ENCODE measurements around the gene TRPV2.

Gene TRPV2

DNA sequence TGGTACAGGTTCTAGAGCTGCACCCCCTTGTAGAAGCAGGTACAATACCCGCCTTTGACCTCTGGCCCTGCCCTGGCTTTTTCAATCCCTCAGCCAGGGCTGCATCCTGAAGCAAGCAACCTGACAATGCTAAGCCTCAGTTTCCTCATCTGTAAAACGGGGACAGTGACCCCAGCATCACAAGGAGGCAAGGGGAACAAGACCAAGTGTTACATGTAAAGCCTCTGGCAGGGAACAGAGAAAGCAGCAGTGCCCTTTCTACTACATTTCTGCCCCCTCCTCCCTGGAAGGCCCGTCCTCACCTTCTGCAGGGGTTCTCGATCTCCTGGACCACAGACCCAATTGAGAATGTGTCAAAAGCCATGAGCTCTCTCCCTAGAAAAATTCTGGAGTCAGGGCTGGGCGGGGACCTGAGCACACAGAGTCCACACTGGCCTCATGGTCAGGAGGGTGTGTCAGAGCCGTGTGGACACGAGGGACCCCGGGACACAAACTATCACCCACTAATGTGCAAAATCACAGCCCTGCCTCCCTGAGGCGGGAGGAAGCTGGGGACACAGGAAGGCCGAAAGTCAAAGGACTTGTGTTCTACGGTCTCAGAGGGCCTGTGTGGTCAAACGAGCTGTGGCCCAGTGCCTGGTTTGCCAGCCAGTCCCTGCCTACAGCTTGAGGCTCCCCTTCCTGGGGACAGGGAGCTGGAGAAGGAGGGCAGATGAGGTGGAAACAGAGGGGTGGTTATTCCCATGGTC, 49.1 kb downstream of the TRPV2 start:
- TF ChIP-seq TAF1 (IDR thresholded peaks at IDR 0.05; ENCODE audit: borderline replicate concordance, low read depth, low read length) (no peak), POLR2AphosphoS5 (IDR thresholded peaks at IDR 0.05; ENCODE audit: low read depth, low read length) (no peak), POLR2A (IDR thresholded peaks at IDR 0.05; ENCODE audit: low read depth, low read length) (no peak)
- DNase-seq (ENCODE audit: insufficient read length) (no peak), FAIRE-seq (no peak)

GRCh38 chr17:16465052-16465312, 49.6 kb downstream of the TRPV2 start:
- no peak for DNase-seq (ENCODE audit: insufficient read length)
- FAIRE-seq = no peak
- TF ChIP-seq POLR2AphosphoS5 (IDR thresholded peaks at IDR 0.05; ENCODE audit: low read depth, low read length) = no peak
- no peak for TF ChIP-seq POLR2A (IDR thresholded peaks at IDR 0.05; ENCODE audit: low read depth, low read length)
- no peak for TF ChIP-seq TAF1 (IDR thresholded peaks at IDR 0.05; ENCODE audit: borderline replicate concordance, low read depth, low read length)

DNA sequence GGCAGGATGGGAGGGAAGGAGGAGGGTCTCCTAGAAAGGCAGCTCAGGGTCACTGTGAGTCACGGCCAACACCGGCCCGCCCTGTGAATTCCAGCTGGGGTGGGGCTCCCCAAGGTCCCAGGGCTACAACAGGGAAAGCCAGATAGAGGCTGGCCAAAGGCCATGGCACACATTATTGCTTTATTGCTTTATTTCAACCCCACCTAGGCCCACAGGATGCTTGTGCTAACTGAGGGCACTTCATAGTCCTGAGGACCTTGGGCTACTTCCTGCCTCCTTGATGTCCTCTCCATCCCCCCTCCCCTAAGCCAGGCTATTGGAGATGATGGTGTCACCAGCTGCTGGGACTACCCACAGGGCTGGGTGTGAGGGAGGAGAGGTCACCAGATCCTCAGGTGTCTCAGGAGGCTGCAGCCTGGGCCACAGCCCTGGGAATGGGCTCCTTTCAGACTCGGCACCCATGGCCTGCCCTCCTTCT, 50.5 kb downstream of the TRPV2 start:
- TF ChIP-seq POLR2A (IDR thresholded peaks at IDR 0.05; ENCODE audit: low read depth, low read length) = no peak
- no peak for TF ChIP-seq TAF1 (IDR thresholded peaks at IDR 0.05; ENCODE audit: borderline replicate concordance, low read depth, low read length)
- TF ChIP-seq POLR2AphosphoS5 (IDR thresholded peaks at IDR 0.05; ENCODE audit: low read depth, low read length) = no peak
- FAIRE-seq (no peak), DNase-seq (ENCODE audit: insufficient read length) (no peak)

DNA sequence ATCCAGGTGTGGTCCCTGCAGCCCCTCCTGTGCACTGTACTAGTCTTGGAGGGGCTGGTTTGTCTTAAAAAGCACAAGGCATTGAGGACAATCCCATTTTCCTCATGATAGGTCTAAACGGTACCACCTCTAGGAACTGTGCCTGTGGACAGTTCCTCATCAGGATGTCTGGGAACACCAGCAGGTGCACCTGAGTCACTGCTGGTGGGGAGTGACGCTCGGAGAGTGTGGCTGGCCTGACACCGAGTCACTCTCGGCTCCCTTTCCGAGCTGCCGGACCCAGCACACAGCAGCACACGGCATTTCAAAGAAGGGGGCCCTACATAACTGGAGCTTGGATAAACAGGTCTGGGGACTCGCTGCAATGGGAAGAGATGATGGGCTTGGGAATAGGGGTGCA, 51.0 kb downstream of the TRPV2 start:
- DNase-seq (ENCODE audit: insufficient read length) (no peak), FAIRE-seq (no peak)
- TF ChIP-seq TAF1 (IDR thresholded peaks at IDR 0.05; ENCODE audit: borderline replicate concordance, low read depth, low read length) (no peak), POLR2A (IDR thresholded peaks at IDR 0.05; ENCODE audit: low read depth, low read length) (no peak), POLR2AphosphoS5 (IDR thresholded peaks at IDR 0.05; ENCODE audit: low read depth, low read length) (no peak)

DNA sequence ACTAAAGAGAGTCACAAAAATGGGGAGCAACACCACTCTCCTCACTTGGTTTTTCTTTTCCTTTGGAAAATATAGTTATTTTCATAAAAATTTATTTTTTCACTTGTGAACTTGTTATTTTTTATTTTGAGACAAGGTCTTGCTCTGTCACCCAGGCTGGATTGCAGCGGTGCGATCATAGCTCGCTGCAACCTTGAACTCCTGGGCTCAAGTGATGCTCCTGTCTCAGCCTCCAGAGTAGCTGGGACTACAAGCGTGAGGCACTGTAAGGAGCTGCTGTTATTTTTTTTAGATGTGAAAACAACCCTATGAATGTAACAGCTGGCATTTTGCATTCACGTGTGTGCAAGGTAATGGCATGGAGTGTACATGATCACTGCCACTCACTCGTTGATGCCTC, 51.7 kb downstream of the TRPV2 start:
- no peak for FAIRE-seq

GRCh38 chr17:16467886-16468285, 52.5 kb downstream of the TRPV2 start:
- no peak for TF ChIP-seq POLR2A (IDR thresholded peaks at IDR 0.05; ENCODE audit: low read depth, low read length)
- TF ChIP-seq POLR2AphosphoS5 (IDR thresholded peaks at IDR 0.05; ENCODE audit: low read depth, low read length) = no peak
- TF ChIP-seq TAF1 (IDR thresholded peaks at IDR 0.05; ENCODE audit: borderline replicate concordance, low read depth, low read length) = no peak
- FAIRE-seq = no peak
- no peak for DNase-seq (ENCODE audit: insufficient read length)

More for the DNA sequence above, 51.7 kb downstream of the TRPV2 start:
- no peak for TF ChIP-seq POLR2AphosphoS5 (IDR thresholded peaks at IDR 0.05; ENCODE audit: low read depth, low read length)
- no peak for DNase-seq (ENCODE audit: insufficient read length)

DNA sequence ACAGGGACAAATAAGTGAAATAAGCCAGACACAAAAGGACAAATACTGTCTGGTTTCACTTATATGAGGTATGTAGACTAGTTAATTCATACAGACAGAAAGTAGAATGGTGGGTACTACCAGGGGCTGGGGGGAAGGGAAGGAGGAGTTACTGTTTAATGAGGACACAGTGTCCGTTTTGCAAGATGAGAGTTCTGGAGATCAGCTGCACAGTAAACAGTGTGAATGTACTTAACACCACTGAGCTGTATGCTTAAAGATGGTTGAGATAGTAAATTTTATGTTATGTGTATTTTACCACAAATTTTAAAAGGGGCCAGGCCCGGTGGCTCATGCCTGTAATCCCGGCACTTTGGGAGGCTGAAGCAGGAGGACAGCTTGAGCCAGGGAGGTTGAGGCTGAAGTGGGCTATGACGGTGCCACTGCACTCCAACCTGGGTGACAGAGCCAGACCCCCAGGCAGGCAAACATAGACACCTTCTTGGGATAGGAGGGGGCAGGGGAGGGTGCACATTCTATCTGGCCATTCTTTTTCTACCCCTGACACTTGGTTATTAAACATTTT, 53.1 kb downstream of the TRPV2 start:
- TF ChIP-seq TAF1 (IDR thresholded peaks at IDR 0.05; ENCODE audit: borderline replicate concordance, low read depth, low read length) = no peak
- TF ChIP-seq POLR2A (IDR thresholded peaks at IDR 0.05; ENCODE audit: low read depth, low read length) = no peak
- TF ChIP-seq POLR2AphosphoS5 (IDR thresholded peaks at IDR 0.05; ENCODE audit: low read depth, low read length) = no peak
- FAIRE-seq (no peak), DNase-seq (ENCODE audit: insufficient read length) (no peak)

DNA sequence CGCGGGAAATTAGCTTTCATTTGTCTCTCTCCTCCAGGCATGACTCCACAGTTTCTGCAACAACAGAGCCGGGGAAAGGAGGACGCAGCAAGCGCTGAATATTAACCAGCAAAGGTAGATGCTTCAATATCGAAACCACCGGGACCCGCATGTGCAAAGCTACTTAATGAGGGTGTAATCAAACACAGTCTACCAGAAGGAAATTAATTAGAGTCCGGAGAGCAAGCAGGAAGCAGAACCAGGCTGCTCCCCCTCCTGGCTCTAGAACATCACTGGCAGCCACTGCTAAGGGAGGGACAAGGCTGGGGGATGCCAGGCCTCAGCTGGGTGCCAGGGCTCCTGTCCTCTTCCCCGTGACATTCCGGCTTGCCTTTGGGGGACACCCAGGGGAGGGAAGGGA, 54.9 kb downstream of the TRPV2 start:
- no peak for FAIRE-seq
- TF ChIP-seq POLR2AphosphoS5 (IDR thresholded peaks at IDR 0.05; ENCODE audit: low read depth, low read length) (no peak), TAF1 (IDR thresholded peaks at IDR 0.05; ENCODE audit: borderline replicate concordance, low read depth, low read length) (no peak), POLR2A (IDR thresholded peaks at IDR 0.05; ENCODE audit: low read depth, low read length) (no peak)
- DNase-seq (ENCODE audit: insufficient read length) = no peak

DNA sequence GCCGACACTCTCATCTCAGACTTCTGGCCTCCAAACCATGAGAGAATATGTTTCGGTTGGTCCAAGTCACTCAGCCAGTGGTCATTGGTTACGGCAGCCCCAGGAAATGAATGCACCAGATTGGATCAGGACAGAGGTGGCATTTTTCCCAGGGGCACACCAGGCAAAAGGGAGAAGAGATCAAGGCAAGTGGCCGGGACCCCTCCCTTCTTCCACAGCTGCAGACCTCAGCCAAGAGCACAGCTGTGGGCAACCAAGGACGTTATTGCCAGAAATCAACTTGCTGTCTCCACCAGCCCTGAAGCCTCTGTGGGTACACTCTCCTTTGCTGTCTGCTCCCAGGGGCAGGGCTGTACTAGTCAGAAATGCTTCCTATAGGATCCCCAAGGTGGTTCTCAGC, 55.9 kb downstream of the TRPV2 start:
- no peak for DNase-seq (ENCODE audit: insufficient read length)
- FAIRE-seq = no peak
- no peak for TF ChIP-seq POLR2AphosphoS5 (IDR thresholded peaks at IDR 0.05; ENCODE audit: low read depth, low read length)
- no peak for TF ChIP-seq POLR2A (IDR thresholded peaks at IDR 0.05; ENCODE audit: low read depth, low read length)
- TF ChIP-seq TAF1 (IDR thresholded peaks at IDR 0.05; ENCODE audit: borderline replicate concordance, low read depth, low read length) = no peak

DNA sequence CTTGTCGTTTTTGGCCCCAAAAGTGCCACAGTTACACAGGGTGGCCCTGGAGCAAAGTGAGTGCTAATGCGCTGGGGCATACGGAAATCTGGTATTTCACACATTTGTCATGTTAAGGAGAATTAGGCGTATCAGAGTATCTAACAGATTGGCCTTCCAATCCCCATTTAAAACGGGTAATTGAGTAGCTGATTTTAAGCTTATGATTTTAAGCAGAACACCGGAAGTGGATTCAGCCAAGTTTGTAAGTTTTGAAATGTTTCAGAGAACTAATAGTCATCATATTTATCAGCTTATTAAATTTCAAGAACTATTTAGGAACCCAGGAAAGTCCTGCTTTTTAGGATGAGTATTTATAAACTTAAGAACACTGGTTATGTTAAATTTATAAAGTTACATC, 57.2 kb downstream of the TRPV2 start:
- DNase-seq (ENCODE audit: insufficient read length) (no peak), FAIRE-seq (no peak)
- TF ChIP-seq TAF1 (IDR thresholded peaks at IDR 0.05; ENCODE audit: borderline replicate concordance, low read depth, low read length) (no peak), POLR2A (IDR thresholded peaks at IDR 0.05; ENCODE audit: low read depth, low read length) (no peak), POLR2AphosphoS5 (IDR thresholded peaks at IDR 0.05; ENCODE audit: low read depth, low read length) (no peak)

DNA sequence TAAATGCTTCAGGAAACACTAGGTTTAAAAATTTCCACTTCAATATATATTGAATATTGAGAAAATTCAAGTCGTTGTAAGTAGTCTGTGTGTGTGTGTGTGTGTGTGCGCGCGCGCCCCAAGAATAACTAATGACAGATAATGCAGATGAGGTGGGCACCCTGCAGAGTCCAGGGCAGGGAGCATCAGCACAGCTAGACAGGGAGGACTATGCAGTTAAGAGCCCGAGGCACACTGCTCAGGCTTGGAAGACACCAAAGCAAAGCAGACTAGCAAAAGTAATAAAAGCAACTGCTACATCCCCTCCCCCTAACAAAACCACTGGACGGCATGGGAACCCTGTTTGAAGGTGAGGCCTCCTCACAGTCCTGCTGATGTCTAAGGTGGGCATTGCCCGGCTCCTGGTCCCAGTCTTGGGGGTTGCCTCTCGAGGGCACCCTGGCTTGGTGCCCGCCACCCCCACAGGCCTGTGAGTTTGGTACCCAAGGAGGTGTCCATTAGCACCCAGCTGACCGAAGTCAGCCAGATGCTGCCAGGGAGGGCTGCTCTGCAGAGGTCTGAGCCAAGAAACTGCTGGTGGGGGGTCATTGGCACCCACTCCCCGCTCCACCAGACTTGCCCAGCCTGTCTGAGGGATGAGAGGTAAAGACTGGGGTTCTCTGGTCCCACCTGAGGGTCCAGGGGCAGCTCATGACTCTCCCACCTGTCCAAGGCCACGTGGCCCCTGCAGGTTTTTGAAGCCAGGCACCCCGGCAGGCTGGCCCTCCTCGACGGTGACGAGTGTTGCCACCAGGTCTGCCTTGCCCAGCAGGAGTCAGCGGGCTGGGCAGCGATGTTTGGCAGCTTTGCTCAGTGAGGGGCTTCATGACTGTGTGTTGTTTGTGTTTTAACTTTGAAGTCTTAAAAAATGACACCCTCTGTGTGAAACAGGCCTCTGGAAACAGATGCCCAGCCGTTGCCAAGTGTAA, 58.0 kb downstream of the TRPV2 start:
- no peak for FAIRE-seq
- TF ChIP-seq TAF1 (IDR thresholded peaks at IDR 0.05; ENCODE audit: borderline replicate concordance, low read depth, low read length) = no peak
- TF ChIP-seq POLR2AphosphoS5 (IDR thresholded peaks at IDR 0.05; ENCODE audit: low read depth, low read length) = no peak
- no peak for TF ChIP-seq POLR2A (IDR thresholded peaks at IDR 0.05; ENCODE audit: low read depth, low read length)
- no peak for DNase-seq (ENCODE audit: insufficient read length)
